ENCODE measurements around the gene RNF32.
"Not testable (repeated sequence)": the region's sequence is repeated elsewhere in the genome, so short reads cannot be mapped to it uniquely, and the experiment has no call there.

RNF32 gene

DNA sequence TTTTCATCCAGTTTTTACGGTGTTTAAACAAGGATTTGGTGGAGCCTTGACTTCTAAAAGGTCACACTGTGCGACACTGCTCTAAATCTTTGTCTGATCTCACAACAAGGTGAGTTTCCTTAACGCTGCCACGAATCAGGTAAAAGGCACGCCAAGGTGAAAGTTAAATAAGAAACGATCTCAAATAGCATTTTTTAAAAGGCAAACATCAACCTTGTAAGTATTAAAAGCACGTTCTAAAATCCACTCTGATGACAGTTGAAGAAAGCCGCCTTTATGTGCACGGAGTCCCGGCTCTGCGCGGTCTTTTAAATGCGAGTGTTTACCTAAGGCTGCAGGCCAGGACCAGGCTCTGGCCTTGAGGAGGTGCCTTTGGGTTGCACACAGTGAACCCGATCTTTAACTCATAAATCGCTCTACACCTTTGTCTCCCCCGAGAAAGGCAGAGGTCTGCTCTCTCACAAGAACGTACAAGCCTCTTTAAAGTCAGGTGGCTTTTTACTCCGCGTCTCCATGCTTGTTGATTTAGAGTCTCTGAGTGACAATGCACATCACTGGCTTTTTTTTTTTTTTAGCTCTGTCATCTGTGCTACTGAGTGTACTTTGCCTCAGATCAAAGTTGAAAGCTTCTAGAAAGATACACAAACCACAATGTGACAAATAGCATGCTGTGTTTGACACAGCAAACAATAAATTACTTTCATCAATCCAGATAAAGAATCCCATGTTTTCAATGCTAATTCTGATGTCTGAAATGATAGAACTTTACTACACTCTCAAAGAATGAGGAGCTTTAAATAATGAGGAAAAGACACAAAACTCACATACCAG is 25.9 kb upstream of the RNF32 start:
- DNase-seq (ENCODE audit: low spot score) (no peak), FAIRE-seq (no peak)

- no peak for DNase-seq (ENCODE audit: low spot score)
- FAIRE-seq: no peak
Observed at GRCh38 chr7:156616269-156617202, 24.0 kb upstream of the RNF32 start.

DNA sequence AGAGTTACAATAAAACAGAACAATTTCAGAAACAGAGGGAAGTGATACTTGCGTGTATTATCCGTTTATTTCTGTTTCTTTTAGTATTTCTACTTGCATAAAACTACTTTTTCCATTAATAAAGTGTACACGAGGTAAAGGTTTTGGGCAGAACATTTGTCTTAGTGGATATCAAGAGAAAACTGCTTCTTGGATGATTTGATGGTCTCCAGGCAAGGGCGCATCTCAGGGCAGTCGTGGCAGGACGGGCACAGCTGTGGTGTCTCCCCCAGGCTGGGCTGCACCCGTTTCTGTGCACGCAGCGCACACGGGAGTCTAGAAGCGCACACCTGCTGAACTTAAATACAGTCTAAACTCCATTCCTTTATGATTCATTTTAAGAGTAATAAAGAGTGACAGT is 23.4 kb upstream of the RNF32 start:
- DNase-seq (ENCODE audit: low spot score): no peak
- no peak for FAIRE-seq

DNA sequence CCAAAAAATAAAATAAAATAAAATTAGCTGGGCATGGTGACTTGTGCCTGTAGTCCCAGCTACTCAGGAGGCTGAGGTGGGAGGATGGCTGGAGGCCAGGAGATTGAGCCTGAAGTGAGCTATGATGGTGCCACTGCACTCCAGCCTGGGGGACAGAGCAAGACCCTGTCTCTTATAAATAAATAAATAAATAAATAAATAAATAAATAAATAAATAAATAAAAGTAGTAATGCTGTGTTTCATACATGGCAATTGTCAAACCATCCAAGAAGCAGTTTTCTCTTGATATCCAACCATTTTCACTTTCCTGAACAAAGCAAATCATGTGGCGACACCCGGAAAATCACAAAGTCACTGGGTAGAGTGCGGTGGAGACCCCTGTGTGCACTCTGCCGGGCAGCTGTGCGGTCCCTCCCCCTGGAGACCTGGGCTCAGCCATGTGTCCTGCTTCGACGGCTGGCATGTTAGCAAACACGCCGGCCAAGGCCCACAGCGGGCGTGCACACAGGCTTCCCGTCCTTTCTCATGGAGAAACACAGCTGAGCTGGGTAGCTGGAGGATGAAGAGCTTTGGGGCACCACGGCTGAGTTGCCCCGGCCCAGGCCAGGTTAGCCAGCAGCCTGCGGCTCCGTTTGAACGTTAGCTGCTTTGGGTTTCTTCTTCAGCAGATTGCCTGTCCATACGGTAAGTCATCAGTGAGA is 22.3 kb upstream of the RNF32 start:
- FAIRE-seq: no peak
- DNase-seq (ENCODE audit: low spot score): no peak

GRCh38 chr7:156618780-156619367 is 21.7 kb upstream of the RNF32 start:
- DNase-seq (ENCODE audit: low spot score): no peak
- FAIRE-seq: no peak

- not testable (repeated sequence) for DNase-seq (ENCODE audit: low spot score); FAIRE-seq
Observed at GRCh38 chr7:156619488-156620290, 20.9 kb upstream of the RNF32 start.

DNA sequence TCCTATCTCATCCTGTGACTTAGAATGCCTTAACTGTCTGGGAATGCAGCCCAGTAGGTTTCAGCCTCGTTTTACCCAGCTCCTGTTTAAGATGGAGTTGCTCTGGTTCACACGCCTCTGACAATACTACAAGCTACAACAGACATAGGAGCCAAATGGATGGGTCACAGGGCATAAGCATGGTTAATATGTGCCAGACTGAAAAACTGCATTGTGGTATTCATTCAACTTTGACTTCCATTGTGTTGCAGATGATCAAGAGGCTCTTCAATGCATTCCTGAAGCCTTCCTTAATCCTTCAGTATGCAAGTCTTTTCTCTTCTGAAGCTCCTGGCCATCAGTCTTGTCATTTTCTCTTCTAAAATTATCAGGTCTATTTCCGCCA is 20.3 kb upstream of the RNF32 start:
- FAIRE-seq: no peak
- no peak for DNase-seq (ENCODE audit: low spot score)

DNA sequence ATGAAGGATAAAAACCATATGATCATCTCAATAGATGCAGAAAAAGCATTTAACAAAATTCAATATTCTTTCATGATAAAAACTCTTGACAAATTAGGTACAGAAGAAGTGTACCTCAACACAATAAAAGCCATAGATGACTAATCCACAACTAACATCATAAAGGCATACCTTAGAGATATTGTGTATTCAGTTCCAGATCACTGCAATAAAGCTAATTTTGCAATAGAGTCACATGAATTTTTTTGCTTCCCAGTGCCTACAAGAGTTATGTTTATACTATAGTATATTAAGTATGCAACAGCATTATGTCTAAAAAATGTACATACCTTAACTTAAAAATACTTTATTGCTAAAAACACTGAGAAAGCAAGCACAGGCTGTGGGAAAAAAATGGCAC is 18.9 kb upstream of the RNF32 start:
- DNase-seq (ENCODE audit: low spot score) (no peak), FAIRE-seq (no peak)

DNA sequence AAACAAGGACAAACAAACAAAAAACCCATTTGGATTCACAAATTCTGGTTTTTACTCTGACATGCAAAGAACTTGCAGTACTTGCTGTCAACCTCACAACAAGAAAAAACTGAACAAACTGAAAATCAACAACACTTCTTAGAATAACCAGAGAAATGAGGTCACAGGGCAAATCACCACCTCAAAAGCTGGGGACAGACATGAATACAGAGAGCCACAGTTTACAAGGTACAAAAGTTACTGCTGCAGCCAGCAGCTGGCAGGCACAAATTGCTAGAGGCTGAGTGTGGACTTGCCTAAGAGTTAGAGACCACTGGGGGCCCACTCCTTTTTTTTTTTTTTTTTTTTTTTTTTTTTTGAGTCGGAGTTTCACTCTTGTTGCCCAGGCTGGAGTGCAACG is 15.0 kb upstream of the RNF32 start:
- FAIRE-seq (no peak), DNase-seq (ENCODE audit: low spot score) (no peak)

- DNase-seq (ENCODE audit: low spot score) (no peak), FAIRE-seq (no peak)
Observed at GRCh38 chr7:156626220-156626895, 14.2 kb upstream of the RNF32 start.

GRCh38 chr7:156628562-156628961 is 12.0 kb upstream of the RNF32 start:
- no peak for FAIRE-seq
- no peak for DNase-seq (ENCODE audit: low spot score)

- FAIRE-seq (no peak), DNase-seq (ENCODE audit: low spot score) (no peak)
Observed at GRCh38 chr7:156629873-156630272, 10.7 kb upstream of the RNF32 start.

DNA sequence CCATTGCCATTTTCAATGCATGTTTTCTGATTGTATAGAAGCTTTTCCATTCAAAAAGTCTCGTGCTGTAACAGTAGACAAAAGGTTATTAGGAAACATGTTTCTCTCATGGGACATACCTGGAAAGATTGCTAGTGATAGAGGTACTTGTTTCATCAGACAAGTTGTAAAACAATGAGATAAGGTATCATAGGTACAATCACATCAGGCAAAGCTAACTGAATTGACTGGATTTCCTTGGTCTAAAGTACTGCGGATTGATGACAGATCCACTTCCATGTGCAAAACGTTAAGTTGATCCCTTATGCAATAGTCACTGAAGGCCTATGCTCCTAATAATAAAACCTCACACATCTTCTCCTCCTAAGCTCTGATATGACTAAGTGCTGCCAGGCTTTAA is 6.5 kb upstream of the RNF32 start:
- DNase-seq (ENCODE audit: low spot score) (no peak), FAIRE-seq (no peak)

- FAIRE-seq: no peak
- no peak for DNase-seq (ENCODE audit: low spot score)
Observed at GRCh38 chr7:156635529-156636385, 4.8 kb upstream of the RNF32 start.

DNA sequence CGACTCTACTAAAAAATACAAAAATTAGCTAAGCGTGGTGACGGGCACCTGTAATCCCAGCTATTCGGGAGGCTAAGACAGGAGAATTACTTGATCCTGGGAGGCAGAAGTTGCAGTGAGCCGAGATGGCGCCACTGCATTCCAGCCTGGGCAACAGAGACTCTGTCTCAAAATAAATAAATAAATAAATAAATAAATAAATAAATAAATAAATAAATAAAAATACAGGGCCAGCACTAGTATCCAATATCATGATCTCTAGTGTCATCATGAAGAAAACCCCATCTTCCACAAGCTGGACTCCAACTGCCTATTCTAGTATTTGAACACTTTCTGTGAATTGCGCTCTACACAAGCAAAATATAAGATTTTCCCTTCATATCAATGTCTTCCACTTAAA is 3.5 kb upstream of the RNF32 start:
- not testable (repeated sequence) for FAIRE-seq; DNase-seq (ENCODE audit: low spot score)

- DNase-seq (ENCODE audit: low spot score) (no peak), FAIRE-seq (no peak)
Observed at GRCh38 chr7:156638443-156639077, 2.0 kb upstream of the RNF32 start.

- FAIRE-seq (no peak), DNase-seq (ENCODE audit: low spot score) (no peak)
Observed at GRCh38 chr7:156639426-156640256, 933 bp upstream of the RNF32 start.

Data from urothelium cell line (cell line).